SK-N-MC (cell line): ENCODE results near the gene IFT20.

ENCODE experiments used
- EZH2 ChIP-seq: fragments of 200-600 bp; sonication (generic); IDR thresholded peaks from one replicate; pipeline ENCODE4 v1.6.1; 2017; ENCODE audit warnings: antibody characterized with exemption
- POLR2AphosphoS5 ChIP-seq: IDR thresholded peaks from 2 replicates; pipeline ENCODE4 v1.6.1; 2012; ENCODE audit warnings: mild to moderate bottlenecking, low read depth, low read length, borderline replicate concordance

- TF ChIP-seq EZH2 (no peak), POLR2AphosphoS5 (no peak; the same call in 1 of the 2 replicates)
These were observed 13.7 kb upstream of the IFT20 start for GRCh38 chr17:28348979-28349378.
